ENCODE data around the gene SYTL3.

- TF ChIP-seq CTCF (IDR thresholded peaks at IDR 0.05) (no peak), EP300 (IDR thresholded peaks at IDR 0.05; ENCODE audit: low read depth) (no peak)
Measured at GRCh38 chr6:158771399-158772152, 121.7 kb downstream of the SYTL3 start.
